GM12875 (cell line): ENCODE measurements around the gene ADAM30.

Experiments used
- H3K4me3 ChIP-seq: one replicate; pipeline ENCODE4 v1.5.1; 2011; ENCODE audit warnings: low read depth, low read length, control low read depth
- TF ChIP-seq, protein P1 (sequence below): IDR thresholded peaks from 2 replicates; pipeline ENCODE4 v1.5.1; 2011; ENCODE audit warnings: low read depth, mild to moderate bottlenecking, control low read depth, inconsistent platforms, low read length, moderate library complexity, borderline replicate concordance; ENCODE audit not compliant: insufficient read depth

ADAM30 gene

GRCh38 chr1:119885903-119886783 lies 10.2 kb downstream of the ADAM30 start:
- no peak overlapping the region for H3K4me3 ChIP-seq
- TF ChIP-seq, protein P1, sequence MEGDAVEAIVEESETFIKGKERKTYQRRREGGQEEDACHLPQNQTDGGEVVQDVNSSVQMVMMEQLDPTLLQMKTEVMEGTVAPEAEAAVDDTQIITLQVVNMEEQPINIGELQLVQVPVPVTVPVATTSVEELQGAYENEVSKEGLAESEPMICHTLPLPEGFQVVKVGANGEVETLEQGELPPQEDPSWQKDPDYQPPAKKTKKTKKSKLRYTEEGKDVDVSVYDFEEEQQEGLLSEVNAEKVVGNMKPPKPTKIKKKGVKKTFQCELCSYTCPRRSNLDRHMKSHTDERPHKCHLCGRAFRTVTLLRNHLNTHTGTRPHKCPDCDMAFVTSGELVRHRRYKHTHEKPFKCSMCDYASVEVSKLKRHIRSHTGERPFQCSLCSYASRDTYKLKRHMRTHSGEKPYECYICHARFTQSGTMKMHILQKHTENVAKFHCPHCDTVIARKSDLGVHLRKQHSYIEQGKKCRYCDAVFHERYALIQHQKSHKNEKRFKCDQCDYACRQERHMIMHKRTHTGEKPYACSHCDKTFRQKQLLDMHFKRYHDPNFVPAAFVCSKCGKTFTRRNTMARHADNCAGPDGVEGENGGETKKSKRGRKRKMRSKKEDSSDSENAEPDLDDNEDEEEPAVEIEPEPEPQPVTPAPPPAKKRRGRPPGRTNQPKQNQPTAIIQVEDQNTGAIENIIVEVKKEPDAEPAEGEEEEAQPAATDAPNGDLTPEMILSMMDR: peak; percentile 74; the same call in 1 of the 2 replicates

DNA sequence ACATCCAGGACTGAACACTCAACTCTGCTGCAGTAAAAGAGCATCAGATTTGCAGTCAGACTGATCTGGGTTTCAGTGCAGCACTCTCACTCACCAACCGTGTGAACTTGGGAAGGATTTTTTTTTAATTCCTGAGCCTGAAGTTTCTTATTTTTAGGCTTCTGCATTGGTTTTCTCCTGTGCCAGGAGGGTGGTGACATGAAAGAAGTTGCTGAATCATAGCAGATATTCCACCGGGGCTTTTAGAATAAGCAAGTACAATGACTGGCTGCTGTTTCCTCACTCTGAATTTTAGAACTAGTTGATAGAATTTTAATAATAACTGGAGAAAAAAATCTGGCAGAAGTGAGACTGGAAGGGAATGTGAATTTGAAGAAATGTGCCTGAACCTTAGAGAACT lies 11.6 kb downstream of the ADAM30 start:
- TF ChIP-seq, protein P1: no peak
- H3K4me3 ChIP-seq: no peak overlapping the region

DNA sequence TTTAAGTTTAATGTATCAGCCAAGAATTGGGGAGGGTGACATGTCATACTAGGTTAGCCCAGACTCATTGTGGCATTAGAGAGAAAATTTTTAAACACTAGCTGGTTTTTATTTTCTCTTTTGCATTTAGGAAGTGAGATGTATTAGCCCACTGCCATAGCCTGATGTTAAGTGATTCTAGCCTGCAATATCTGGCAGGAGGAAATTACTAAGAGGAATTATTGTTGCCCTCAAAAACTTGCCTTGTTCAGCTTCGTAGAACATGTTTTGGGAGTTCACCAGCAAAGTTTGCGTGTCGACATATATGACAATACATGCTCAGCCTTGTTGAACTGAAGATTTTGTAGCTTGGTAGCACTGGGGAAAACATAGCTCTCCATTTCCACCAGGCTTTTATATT lies 12.5 kb downstream of the ADAM30 start:
- TF ChIP-seq, protein P1: no peak
- H3K4me3 ChIP-seq: no peak overlapping the region

- no peak overlapping the region for H3K4me3 ChIP-seq
- TF ChIP-seq, protein P1: no peak
These were observed 13.9 kb downstream of the ADAM30 start for GRCh38 chr1:119882132-119883049.

DNA sequence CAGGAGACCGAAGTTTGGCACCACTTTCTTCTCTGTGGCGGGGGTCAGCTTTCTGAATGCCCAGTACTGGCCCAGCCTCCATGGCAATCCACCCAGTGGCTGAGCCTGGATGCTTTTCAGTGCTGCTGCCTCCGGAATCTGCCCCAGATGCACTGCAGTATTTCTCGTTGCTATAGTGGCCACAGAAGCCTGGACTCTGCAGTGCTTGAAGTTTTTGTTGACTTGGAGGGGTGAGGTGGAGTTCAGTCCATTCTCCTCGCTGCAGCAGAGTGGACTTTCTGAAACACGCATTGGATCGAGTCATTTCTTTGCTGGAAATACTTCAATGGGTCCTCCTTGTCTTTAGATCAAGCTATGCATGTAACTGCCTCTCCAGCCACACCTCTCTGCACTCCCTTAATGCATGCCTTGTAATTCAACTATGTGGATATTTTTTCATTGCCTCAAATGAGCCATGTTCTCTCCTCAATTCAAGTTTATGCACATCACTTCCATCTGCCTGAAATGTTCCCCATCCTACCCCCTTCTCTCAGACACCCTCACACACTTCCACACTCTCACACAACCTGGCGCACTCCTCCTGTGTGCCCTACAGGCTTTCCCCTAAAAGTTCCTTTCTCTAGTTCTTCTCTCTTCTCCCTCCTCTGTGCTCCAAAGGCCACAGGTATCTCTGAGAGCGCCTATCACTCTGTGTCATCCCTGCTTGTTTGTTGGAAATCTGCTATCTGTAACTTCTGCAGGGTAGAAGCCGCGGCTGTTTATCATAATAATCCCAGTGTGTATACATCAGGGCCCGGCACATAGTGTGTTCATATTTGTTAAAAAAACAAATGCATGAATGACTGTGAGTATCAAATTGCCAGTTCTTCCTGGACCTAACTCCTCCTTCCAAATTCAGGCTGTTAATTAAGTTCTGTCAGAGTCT lies 16.5 kb downstream of the ADAM30 start:
- TF ChIP-seq, protein P1: no peak
- H3K4me3 ChIP-seq: no peak overlapping the region

- TF ChIP-seq, protein P1: no peak
- no peak overlapping the region for H3K4me3 ChIP-seq
These were observed 18.1 kb downstream of the ADAM30 start for GRCh38 chr1:119878171-119878570.
